Panc1 (cell line): Measurements from ENCODE around the gene RPL12. TPM values are rescaled to one million over a fixed set of nuclear protein-coding genes. Genes with fewer than 3 reads are reported as not detected.

Experiments
- ATAC-seq: fragments of 200-7000 bp; cut with Tn5 transposase; 2 replicates; pipeline ENCODE4 v1.9.1; 2020; ENCODE audit warnings: mild to moderate bottlenecking, moderate library complexity
- BruUV-seq: library from RNA; stranded (reverse); fragments of 400-500 nt; replicated peaks from 2 replicates; lab custom pipeline; 2021; lab: Mats Ljungman, UMichigan
- CTCF ChIA-PET: fragments of 300-600 bp; sonication (Branson Sonifier 250); formaldehyde crosslinking; loops from one replicate; lab custom pipeline; 2022; ENCODE audit warnings: antibody characterized with exemption; lab: Charles Lee
- POLR2A ChIA-PET: fragments of 300-600 bp; sonication (Branson Sonifier 250); formaldehyde crosslinking; loops from one replicate; lab custom pipeline; 2022; ENCODE audit warnings: antibody characterized with exemption; lab: Charles Lee
- DNase-seq: peaks from one replicate; pipeline ENCODE4 v3.0.0-alpha.2; 2010; ENCODE audit warnings: low read depth, low spot score
- H3K27ac ChIP-seq: 2 replicates; pipeline ENCODE4 v1.5.1; 2011; ENCODE audit warnings: mild to moderate bottlenecking, low read length, inconsistent platforms
- H3K27me3 ChIP-seq: fragments of 200-500 bp; sonication (Bioruptor generic); 2 replicates; pipeline ENCODE4 v1.6.0; 2014; ENCODE audit warnings: low read length, inconsistent platforms; ENCODE audit not compliant: control insufficient read depth, insufficient read depth
- H3K36me3 ChIP-seq: fragments of 200-500 bp; sonication (Bioruptor generic); 2 replicates; pipeline ENCODE4 v1.5.1; 2014; ENCODE audit warnings: inconsistent platforms, mild to moderate bottlenecking, low read length, moderate library complexity; ENCODE audit not compliant: control insufficient read depth, insufficient read depth
- H3K4me1 ChIP-seq: 2 replicates; pipeline ENCODE4 v1.5.1; 2011; ENCODE audit warnings: inconsistent platforms, mild to moderate bottlenecking, low read length, moderate library complexity; ENCODE audit not compliant: control insufficient read depth, insufficient read depth
- H3K4me3 ChIP-seq, 2 experiments: 2 replicates each; pipeline ENCODE4 v1.5.1; 2011 to 2012; ENCODE audit warnings: low read depth in 2 of 2, low read length in 2 of 2, mild to moderate bottlenecking in 2 of 2, inconsistent platforms in 1 of 2, moderate library complexity in 1 of 2
- H3K9me3 ChIP-seq: fragments of 200-500 bp; sonication (Bioruptor generic); 2 replicates; pipeline ENCODE4 v1.5.1; 2014; ENCODE audit warnings: low read depth, mild to moderate bottlenecking, inconsistent platforms, low read length, moderate library complexity; ENCODE audit not compliant: control insufficient read depth, insufficient read depth
- POLR2AphosphoS5 ChIP-seq: IDR thresholded peaks from 2 replicates; pipeline ENCODE4 v1.6.1; 2012; ENCODE audit warnings: mild to moderate bottlenecking, low read depth, low read length, moderate library complexity
- SIN3A ChIP-seq: IDR thresholded peaks from 2 replicates; pipeline ENCODE4 v1.6.1; 2012; ENCODE audit warnings: low read depth, mild to moderate bottlenecking, low read length, moderate library complexity, borderline replicate concordance; ENCODE audit not compliant: insufficient read depth
- TCF7L2 ChIP-seq: IDR thresholded peaks from 2 replicates; pipeline ENCODE4 v1.6.1; 2011; ENCODE audit warnings: mild to moderate bottlenecking, low read depth, low read length, inconsistent platforms
- in situ Hi-C: cut with HindIII; loops from 2 replicates; pipeline ENCODE4 v1.10.0; 2016; ENCODE audit warnings: low sequenced_read_pairs, low pct_unique_long_range_greater_than_20kb
- intact Hi-C: fragments of 100-400 bp; cut with micrococcal nuclease; formaldehyde crosslinking; loops from one replicate; pipeline ENCODE4 v1.10.0; 2022; ENCODE audit not compliant: unreplicated experiment
- total RNA-seq: library from RNA; stranded (reverse); gene quantifications from one replicate; pipeline ENCODE4 v1.2.1, GENCODE V29; 2021; ENCODE audit not compliant: unreplicated experiment
- TF ChIP-seq, protein P1 (sequence below), 2 experiments: IDR thresholded peaks; 2 replicates each; pipeline ENCODE4 v1.6.1; 2011 to 2012; ENCODE audit warnings: low read depth in 2 of 2, control low read depth in 1 of 2, low read length in 1 of 2, mild to moderate bottlenecking in 1 of 2, moderate library complexity in 1 of 2; ENCODE audit not compliant: insufficient read depth in 1 of 2
- TF ChIP-seq, protein P2 (sequence below): fragments of 450-650 bp; IDR thresholded peaks from 2 replicates; pipeline ENCODE4 v1.5.1; 2017; ENCODE audit warnings: mild to moderate bottlenecking

RPL12 gene
- total RNA-seq, 1 experiment from 2014 or later, result 951 TPM

DNA sequence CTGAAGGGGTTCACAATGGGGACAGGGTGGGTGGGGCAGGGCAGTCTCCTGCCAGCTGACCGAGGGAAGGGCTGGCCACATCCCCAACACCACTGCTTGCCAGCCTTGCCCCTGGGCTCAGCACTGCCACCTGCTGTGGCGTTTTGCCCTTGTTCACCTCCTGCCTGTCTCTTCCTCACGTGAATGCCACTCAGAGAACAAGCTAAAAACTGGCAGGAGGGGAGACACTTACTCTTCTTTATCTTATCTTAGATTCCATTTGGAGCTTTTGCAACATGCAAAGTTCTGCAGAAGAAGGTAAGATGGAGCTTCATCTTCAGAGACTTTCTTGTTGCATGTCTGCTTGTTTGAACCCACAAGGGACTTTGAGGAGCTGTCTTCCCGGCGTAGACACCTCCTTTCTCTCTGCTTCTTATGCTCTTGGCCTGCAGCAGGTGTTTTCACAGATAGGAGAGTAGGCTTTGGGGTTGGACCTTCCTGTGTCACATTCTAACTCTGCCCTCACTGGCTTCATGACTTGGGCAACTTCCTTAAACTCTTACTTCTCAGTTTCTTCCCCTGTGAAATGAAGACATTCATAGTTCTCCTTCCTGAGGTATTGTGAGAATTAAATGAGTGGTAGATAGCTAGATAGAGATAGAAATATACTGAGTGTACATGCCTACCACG is 4.3 kb upstream of the RPL12 start:
- no peaks in the 10 kb centered on the region for H3K27me3 ChIP-seq
- DNase-seq (no peak), ATAC-seq (no peak)
- H3K27ac ChIP-seq, result no peak overlapping the region
- H3K4me1 ChIP-seq, result peaks cover 6% of the 10 kb centered on the region; the same call in 1 of the 2 replicates
- no peak overlapping the region for H3K4me3 ChIP-seq
- intact Hi-C loops (no loop called here), in situ Hi-C loops (no loop called here)
- BruUV-seq, result no TSS peak
- ChIA-PET POLR2A (interaction anchor here (0.7 kb wide), 1 partner anchor 11 kb away, joined by 8 read pairs; no protein-coding TSS in a partner anchor), CTCF (interaction anchor here (0.6 to 1.2 kb wide), 4 partner anchors 128 to 241 kb away, joined by 3 to 5 read pairs (median 3); no protein-coding TSS in a partner anchor)
- H3K9me3 ChIP-seq, result no peaks in the 10 kb centered on the region
- TF ChIP-seq TCF7L2 (no peak), SIN3A (no peak)
- peaks cover 3% of the 10 kb centered on the region; the same call in 1 of the 2 replicates for H3K36me3 ChIP-seq

DNA sequence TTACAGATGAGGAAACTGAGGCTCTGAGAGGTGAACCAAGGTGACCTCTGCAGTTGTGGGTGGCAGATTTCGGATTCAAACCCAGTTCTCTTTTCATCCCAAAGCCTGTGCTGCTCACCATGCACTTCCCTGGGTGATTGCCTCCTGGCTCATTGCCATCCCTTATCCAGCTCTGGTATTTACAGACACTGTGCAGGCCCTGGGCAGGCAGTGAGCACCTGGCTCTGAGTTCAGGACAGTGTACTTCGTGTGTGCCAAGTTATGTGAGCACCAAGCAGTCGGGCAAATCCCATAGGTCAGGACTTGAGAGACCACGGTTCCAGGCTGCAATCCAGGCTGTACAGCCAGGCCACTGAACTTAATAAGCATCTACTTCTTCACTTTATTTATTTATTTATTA is 1.5 kb upstream of the RPL12 start:
- Histone ChIP-seq H3K9me3 (no peaks in the 10 kb centered on the region), H3K27ac (peak overlapping the region; percentile 89), H3K4me1 (peaks cover 20% of the 10 kb centered on the region), H3K27me3 (no peaks in the 10 kb centered on the region), H3K36me3 (peaks cover 20% of the 10 kb centered on the region), H3K4me3 (peak overlapping the region; percentile 90 to 91; a peak in 3 of 4 replicates)
- in situ Hi-C loops (no loop called here), intact Hi-C loops (no loop called here)
- CTCF ChIA-PET, result interaction anchor here (0.6 kb wide), 1 partner anchor 271 kb away, joined by 3 read pairs; no protein-coding TSS in a partner anchor
- POLR2A ChIA-PET, result no interaction called here
- no peak for TF ChIP-seq POLR2AphosphoS5
- TF ChIP-seq, protein P1, sequence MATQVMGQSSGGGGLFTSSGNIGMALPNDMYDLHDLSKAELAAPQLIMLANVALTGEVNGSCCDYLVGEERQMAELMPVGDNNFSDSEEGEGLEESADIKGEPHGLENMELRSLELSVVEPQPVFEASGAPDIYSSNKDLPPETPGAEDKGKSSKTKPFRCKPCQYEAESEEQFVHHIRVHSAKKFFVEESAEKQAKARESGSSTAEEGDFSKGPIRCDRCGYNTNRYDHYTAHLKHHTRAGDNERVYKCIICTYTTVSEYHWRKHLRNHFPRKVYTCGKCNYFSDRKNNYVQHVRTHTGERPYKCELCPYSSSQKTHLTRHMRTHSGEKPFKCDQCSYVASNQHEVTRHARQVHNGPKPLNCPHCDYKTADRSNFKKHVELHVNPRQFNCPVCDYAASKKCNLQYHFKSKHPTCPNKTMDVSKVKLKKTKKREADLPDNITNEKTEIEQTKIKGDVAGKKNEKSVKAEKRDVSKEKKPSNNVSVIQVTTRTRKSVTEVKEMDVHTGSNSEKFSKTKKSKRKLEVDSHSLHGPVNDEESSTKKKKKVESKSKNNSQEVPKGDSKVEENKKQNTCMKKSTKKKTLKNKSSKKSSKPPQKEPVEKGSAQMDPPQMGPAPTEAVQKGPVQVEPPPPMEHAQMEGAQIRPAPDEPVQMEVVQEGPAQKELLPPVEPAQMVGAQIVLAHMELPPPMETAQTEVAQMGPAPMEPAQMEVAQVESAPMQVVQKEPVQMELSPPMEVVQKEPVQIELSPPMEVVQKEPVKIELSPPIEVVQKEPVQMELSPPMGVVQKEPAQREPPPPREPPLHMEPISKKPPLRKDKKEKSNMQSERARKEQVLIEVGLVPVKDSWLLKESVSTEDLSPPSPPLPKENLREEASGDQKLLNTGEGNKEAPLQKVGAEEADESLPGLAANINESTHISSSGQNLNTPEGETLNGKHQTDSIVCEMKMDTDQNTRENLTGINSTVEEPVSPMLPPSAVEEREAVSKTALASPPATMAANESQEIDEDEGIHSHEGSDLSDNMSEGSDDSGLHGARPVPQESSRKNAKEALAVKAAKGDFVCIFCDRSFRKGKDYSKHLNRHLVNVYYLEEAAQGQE (IDR thresholded peaks at IDR 0.05; ENCODE audit: insufficient read depth in 1 of 2, low read depth in 2 of 2, low read length in 1 of 2), result no peak
- no peak for TF ChIP-seq SIN3A
- TF ChIP-seq TCF7L2, result no peak
- TF ChIP-seq, protein P2, sequence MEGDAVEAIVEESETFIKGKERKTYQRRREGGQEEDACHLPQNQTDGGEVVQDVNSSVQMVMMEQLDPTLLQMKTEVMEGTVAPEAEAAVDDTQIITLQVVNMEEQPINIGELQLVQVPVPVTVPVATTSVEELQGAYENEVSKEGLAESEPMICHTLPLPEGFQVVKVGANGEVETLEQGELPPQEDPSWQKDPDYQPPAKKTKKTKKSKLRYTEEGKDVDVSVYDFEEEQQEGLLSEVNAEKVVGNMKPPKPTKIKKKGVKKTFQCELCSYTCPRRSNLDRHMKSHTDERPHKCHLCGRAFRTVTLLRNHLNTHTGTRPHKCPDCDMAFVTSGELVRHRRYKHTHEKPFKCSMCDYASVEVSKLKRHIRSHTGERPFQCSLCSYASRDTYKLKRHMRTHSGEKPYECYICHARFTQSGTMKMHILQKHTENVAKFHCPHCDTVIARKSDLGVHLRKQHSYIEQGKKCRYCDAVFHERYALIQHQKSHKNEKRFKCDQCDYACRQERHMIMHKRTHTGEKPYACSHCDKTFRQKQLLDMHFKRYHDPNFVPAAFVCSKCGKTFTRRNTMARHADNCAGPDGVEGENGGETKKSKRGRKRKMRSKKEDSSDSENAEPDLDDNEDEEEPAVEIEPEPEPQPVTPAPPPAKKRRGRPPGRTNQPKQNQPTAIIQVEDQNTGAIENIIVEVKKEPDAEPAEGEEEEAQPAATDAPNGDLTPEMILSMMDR, result no peak
- BruUV-seq, result no TSS peak
- DNase-seq (no peak), ATAC-seq (no peak)
